ENCODE data around the gene VPS13D.

DNA sequence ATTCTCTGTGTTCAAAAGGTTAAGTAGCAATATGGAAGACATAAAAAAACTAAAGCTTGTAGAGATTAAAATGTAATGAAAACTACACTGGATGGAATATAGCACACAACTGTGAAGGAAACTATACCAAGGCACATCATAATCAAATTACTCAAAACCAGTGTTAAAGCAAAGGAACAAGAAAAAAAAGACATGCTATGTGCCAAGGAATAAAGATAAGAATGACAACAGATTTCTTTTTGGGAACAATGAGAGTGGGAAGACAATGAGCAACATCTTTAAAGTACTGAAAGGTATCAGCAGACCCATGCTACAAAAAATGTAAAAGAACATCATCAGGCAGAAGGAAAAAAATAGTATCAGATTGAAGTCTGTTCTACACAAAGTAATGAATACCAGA is 157.8 kb downstream of the VPS13D start:
- TF ChIP-seq, protein P1, sequence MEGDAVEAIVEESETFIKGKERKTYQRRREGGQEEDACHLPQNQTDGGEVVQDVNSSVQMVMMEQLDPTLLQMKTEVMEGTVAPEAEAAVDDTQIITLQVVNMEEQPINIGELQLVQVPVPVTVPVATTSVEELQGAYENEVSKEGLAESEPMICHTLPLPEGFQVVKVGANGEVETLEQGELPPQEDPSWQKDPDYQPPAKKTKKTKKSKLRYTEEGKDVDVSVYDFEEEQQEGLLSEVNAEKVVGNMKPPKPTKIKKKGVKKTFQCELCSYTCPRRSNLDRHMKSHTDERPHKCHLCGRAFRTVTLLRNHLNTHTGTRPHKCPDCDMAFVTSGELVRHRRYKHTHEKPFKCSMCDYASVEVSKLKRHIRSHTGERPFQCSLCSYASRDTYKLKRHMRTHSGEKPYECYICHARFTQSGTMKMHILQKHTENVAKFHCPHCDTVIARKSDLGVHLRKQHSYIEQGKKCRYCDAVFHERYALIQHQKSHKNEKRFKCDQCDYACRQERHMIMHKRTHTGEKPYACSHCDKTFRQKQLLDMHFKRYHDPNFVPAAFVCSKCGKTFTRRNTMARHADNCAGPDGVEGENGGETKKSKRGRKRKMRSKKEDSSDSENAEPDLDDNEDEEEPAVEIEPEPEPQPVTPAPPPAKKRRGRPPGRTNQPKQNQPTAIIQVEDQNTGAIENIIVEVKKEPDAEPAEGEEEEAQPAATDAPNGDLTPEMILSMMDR (IDR thresholded peaks at IDR 0.05), result no peak
- TF ChIP-seq POLR2A (IDR thresholded peaks at IDR 0.05), result no peak

Measured in Peyer's patch (tissue), 4 donors.